GM23338 (cell line): ENCODE results near the gene PRCC. TPM values are rescaled to one million over a fixed set of nuclear protein-coding genes. Genes with fewer than 3 reads are reported as not detected.
A peak's percentile ranks its signal among the peaks of the same experiment; 100 is the strongest.

Experiments
- ATAC-seq: fragments of 200-7000 bp; cut with Tn5 transposase; 3 replicates; pipeline ENCODE4 v1.9.1; 2020
- DNase-seq: peaks from one replicate; pipeline ENCODE4 v3.0.0-alpha.2; 2015; ENCODE audit warnings: low spot score
- H2AFZ ChIP-seq: fragments of 200-600 bp; sonication (generic); 2 replicates; pipeline ENCODE4 v1.8.0; 2016; ENCODE audit warnings: antibody characterized with exemption, mild to moderate bottlenecking, moderate library complexity
- H3F3A ChIP-seq: fragments of 200-600 bp; sonication (generic); replicated peaks from 2 replicates; pipeline ENCODE4 v1.8.0; 2017; ENCODE audit warnings: antibody characterized with exemption, mixed run types, low read depth
- H3K27ac ChIP-seq: fragments of 200-600 bp; sonication (generic); 2 replicates; pipeline ENCODE4 v1.6.1; 2016; ENCODE audit warnings: low read depth
- H3K27me3 ChIP-seq: fragments of 200-600 bp; sonication (generic); 2 replicates; pipeline ENCODE4 v1.8.0; 2016; ENCODE audit warnings: mild to moderate bottlenecking, mixed run types, moderate library complexity; ENCODE audit not compliant: insufficient read depth
- H3K36me3 ChIP-seq: fragments of 200-600 bp; sonication (generic); 2 replicates; pipeline ENCODE4 v1.8.0; 2016; ENCODE audit warnings: mild to moderate bottlenecking; ENCODE audit not compliant: insufficient read depth
- H3K4me1 ChIP-seq: fragments of 200-600 bp; sonication (generic); 2 replicates; pipeline ENCODE4 v1.8.0; 2016; ENCODE audit warnings: mild to moderate bottlenecking, moderate library complexity; ENCODE audit not compliant: insufficient read depth
- H3K4me2 ChIP-seq: fragments of 200-600 bp; sonication (generic); 2 replicates; pipeline ENCODE4 v1.7.1; 2017; ENCODE audit warnings: mixed run types
- H3K4me3 ChIP-seq: fragments of 200-600 bp; sonication (generic); 2 replicates; pipeline ENCODE4 v1.6.1; 2016; ENCODE audit warnings: mixed run types
- H3K79me2 ChIP-seq: fragments of 200-600 bp; sonication (generic); replicated peaks from 2 replicates; pipeline ENCODE4 v1.8.0; 2017; ENCODE audit warnings: mild to moderate bottlenecking; ENCODE audit not compliant: insufficient read depth
- H3K9me2 ChIP-seq: fragments of 200-600 bp; sonication (generic); 2 replicates; pipeline ENCODE4 v1.8.0; 2017; ENCODE audit not compliant: insufficient read depth
- H4K20me1 ChIP-seq: fragments of 200-600 bp; sonication (generic); replicated peaks from 2 replicates; pipeline ENCODE4 v1.8.0; 2017; ENCODE audit warnings: mild to moderate bottlenecking; ENCODE audit not compliant: insufficient read depth
- H3K27ac Mint-ChIP-seq: 2 replicates; pipeline ENCODE4 v1.8.0; 2020; ENCODE audit warnings: inconsistent platforms, mild to moderate bottlenecking, moderate library complexity, mixed read lengths
- H3K27me3 Mint-ChIP-seq: 3 replicates; pipeline ENCODE4 v1.8.0; 2022; ENCODE audit warnings: low read depth, mild to moderate bottlenecking, moderate library complexity, mixed read lengths, inconsistent platforms; ENCODE audit not compliant: insufficient read depth, poor library complexity
- H3K36me3 Mint-ChIP-seq: 3 replicates; pipeline ENCODE4 v1.8.0; 2021; ENCODE audit warnings: low read depth, mild to moderate bottlenecking, inconsistent platforms, moderate library complexity, mixed read lengths
- H3K4me1 Mint-ChIP-seq: 3 replicates; pipeline ENCODE4 v1.8.0; 2020; ENCODE audit warnings: mild to moderate bottlenecking, inconsistent platforms, mixed read lengths
- H3K4me3 Mint-ChIP-seq: 3 replicates; pipeline ENCODE4 v1.8.0; 2021; ENCODE audit warnings: moderate library complexity, mild to moderate bottlenecking, inconsistent platforms, mixed read lengths
- H3K9me3 Mint-ChIP-seq: 3 replicates; pipeline ENCODE4 v1.8.0; 2020; ENCODE audit warnings: moderate library complexity, mild to moderate bottlenecking, inconsistent platforms, mixed read lengths
- CREB1 ChIP-seq: fragments of 250-450 bp; sonication (Bioruptor Pico); IDR thresholded peaks from 2 replicates; pipeline ENCODE4 v1.5.0; 2020; ENCODE audit warnings: low read depth, mild to moderate bottlenecking, moderate library complexity
- CTCF ChIP-seq, 2 experiments: fragments of 200-600 bp in 1 of 2; sonication (generic) in 1 of 2; conservative IDR thresholded peaks; 2 replicates each; pipeline versions ENCODE4 v1.5.1 to v1.6.1; 2016 to 2017; ENCODE audit warnings: antibody characterized with exemption in 2 of 2, low read depth in 2 of 2, mild to moderate bottlenecking in 2 of 2, moderate library complexity in 1 of 2
- ETS1 ChIP-seq: IDR thresholded peaks from 2 replicates; pipeline ENCODE4 v1.6.1; 2016; ENCODE audit warnings: antibody characterized with exemption
- EZH2 ChIP-seq: fragments of 200-600 bp; sonication (generic); IDR thresholded peaks from one replicate; pipeline ENCODE4 v1.8.0; 2017; ENCODE audit warnings: antibody characterized with exemption, mild to moderate bottlenecking, low read depth; ENCODE audit not compliant: unreplicated experiment
- EZH2phosphoT487 ChIP-seq: fragments of 200-600 bp; sonication (generic); IDR thresholded peaks from one replicate; pipeline ENCODE4 v1.8.1; 2018; ENCODE audit warnings: antibody characterized with exemption; ENCODE audit not compliant: unreplicated experiment
- JUNB ChIP-seq: IDR thresholded peaks from one replicate; pipeline ENCODE4 v1.6.1; 2016; ENCODE audit warnings: antibody characterized with exemption; ENCODE audit not compliant: unreplicated experiment
- NANOG ChIP-seq: IDR thresholded peaks from 2 replicates; pipeline ENCODE4 v1.6.1; 2016; ENCODE audit warnings: antibody characterized with exemption, borderline replicate concordance
- POLR2AphosphoS5 ChIP-seq: IDR thresholded peaks from 2 replicates; pipeline ENCODE4 v1.6.1; 2016; ENCODE audit warnings: antibody characterized with exemption, low read depth
- REST ChIP-seq: IDR thresholded peaks from one replicate; pipeline ENCODE4 v1.6.1; 2018; ENCODE audit warnings: antibody characterized with exemption; ENCODE audit not compliant: unreplicated experiment
- STAT1 ChIP-seq: IDR thresholded peaks from one replicate; pipeline ENCODE4 v1.6.1; 2016; ENCODE audit warnings: antibody characterized with exemption; ENCODE audit not compliant: unreplicated experiment
- ZNF114 ChIP-seq: fragments of 250-450 bp; sonication (Bioruptor Pico); IDR thresholded peaks from 2 replicates; pipeline ENCODE4 v1.5.0; 2020; ENCODE audit warnings: mild to moderate bottlenecking, moderate library complexity
- ZNF331 ChIP-seq: fragments of 250-450 bp; sonication (Bioruptor Pico); IDR thresholded peaks from 2 replicates; pipeline ENCODE4 v1.5.0; 2020; ENCODE audit warnings: low read depth, mild to moderate bottlenecking, moderate library complexity
- ZNF462 ChIP-seq: fragments of 250-450 bp; sonication (Bioruptor Pico); IDR thresholded peaks from 2 replicates; pipeline ENCODE4 v1.5.0; 2020; ENCODE audit warnings: mild to moderate bottlenecking, moderate library complexity
- polyA plus RNA-seq: library from polyadenylated mRNA; unstranded; fragments of >200 nt; fragmentation: Nextera tagmentation; extraction: Ambion mirVana; gene quantifications from 2 replicates; pipeline ENCODE4 v1.2.1, GENCODE V29; 2016
- total RNA-seq: library from RNA; depleted of rRNA; stranded (reverse); fragments of >200 nt; shearing (Covaris generic); gene quantifications from 2 replicates; pipeline ENCODE4 v1.2.3, GENCODE V29; 2014

The PRCC gene
- total and polyA plus RNA-seq, 2 experiments from 2014 or later, result 66.2 to 72.9 TPM

- no peak for TF ChIP-seq ETS1
- no peak for TF ChIP-seq EZH2
- no peak for TF ChIP-seq EZH2phosphoT487
- no peak for TF ChIP-seq STAT1
- TF ChIP-seq NANOG, result no peak
- no peak for TF ChIP-seq REST
- TF ChIP-seq POLR2AphosphoS5, result no peak
- no peak for TF ChIP-seq CREB1 (CRISPR knock-in tag)
- TF ChIP-seq CTCF (conservative IDR thresholded peaks at IDR 0.05; ENCODE audit: low read depth in 2 of 2), result no peak
- TF ChIP-seq ZNF462, result no peak
- TF ChIP-seq JUNB, result no peak
- TF ChIP-seq ZNF331 (CRISPR knock-in tag), result no peak
- TF ChIP-seq ZNF114, result no peak
- DNase-seq (no peak), ATAC-seq (no peak)
- Histone ChIP-seq H3F3A (peaks cover 10% of the 10 kb centered on the region), H2AFZ (no peak overlapping the region), H3K9me2 (no peaks in the 10 kb centered on the region), H3K4me1 (peaks cover 1% of the 10 kb centered on the region), H3K36me3 (no peaks in the 10 kb centered on the region; the same call in 1 of the 2 replicates), H3K27me3 (no peaks in the 10 kb centered on the region), H3K27ac (0 out of 2 replicates have a peak overlapping the region, but pooled peaks have one; percentile 59), H3K4me3 (no peak overlapping the region), H4K20me1 (peaks cover 70% of the 10 kb centered on the region), H3K4me2 (no peak overlapping the region), H3K79me2 (peaks cover 99% of the 10 kb centered on the region)
- H3K27me3 Mint-ChIP-seq, result peaks cover 7% of the 10 kb centered on the region
- H3K27ac Mint-ChIP-seq, result no peak overlapping the region
- peaks cover 22% of the 10 kb centered on the region for H3K36me3 Mint-ChIP-seq
- no peaks in the 10 kb centered on the region for H3K9me3 Mint-ChIP-seq
- peaks cover 10% of the 10 kb centered on the region for H3K4me1 Mint-ChIP-seq
- H3K4me3 Mint-ChIP-seq, result no peak overlapping the region
Observed at GRCh38 chr1:156775799-156776198, 8.5 kb downstream of the PRCC start.
